Activated T-cell treated with anti-CD3 and anti-CD28 coated beads for 4 hours (primary cell): ENCODE measurements around the gene DICER1.
"Not testable (repeated sequence)": the region's sequence is repeated elsewhere in the genome, so short reads cannot be mapped to it uniquely, and the experiment has no call there.

Experiments used
- DNase-seq: peaks from one replicate; pipeline ENCODE4 v3.0.0-alpha.2; 2020

Gene DICER1

GRCh38 chr14:95183532-95184412 is 26.4 kb upstream of the DICER1 start:
- DNase-seq: no peak

GRCh38 chr14:95183082-95183481 is 25.8 kb upstream of the DICER1 start:
- DNase-seq: no peak

GRCh38 chr14:95182379-95182778 is 25.1 kb upstream of the DICER1 start:
- DNase-seq: no peak

GRCh38 chr14:95180966-95181741 is 23.8 kb upstream of the DICER1 start:
- DNase-seq: no peak

GRCh38 chr14:95175670-95176069 is 18.3 kb upstream of the DICER1 start:
- not testable (repeated sequence) for DNase-seq

- no peak for DNase-seq
These were observed 17.0 kb upstream of the DICER1 start for GRCh38 chr14:95174184-95174792.

GRCh38 chr14:95173518-95173917 is 16.2 kb upstream of the DICER1 start:
- no peak for DNase-seq

- DNase-seq: no peak
These were observed 9.8 kb upstream of the DICER1 start for GRCh38 chr14:95167177-95167576.

- DNase-seq: no peak
These were observed 8.2 kb upstream of the DICER1 start for GRCh38 chr14:95165517-95165916.

GRCh38 chr14:95164506-95164905 is 7.2 kb upstream of the DICER1 start:
- no peak for DNase-seq

GRCh38 chr14:95163666-95164065 is 6.3 kb upstream of the DICER1 start:
- no peak for DNase-seq

GRCh38 chr14:95163132-95163531 is 5.8 kb upstream of the DICER1 start:
- DNase-seq: no peak

- no peak for DNase-seq
These were observed 5.3 kb upstream of the DICER1 start for GRCh38 chr14:95162641-95163040.

- no peak for DNase-seq
These were observed 342 bp downstream of the DICER1 start for GRCh38 chr14:95157048-95157326.

- peak; percentile 11 for DNase-seq
These were observed 925 bp downstream of the DICER1 start for GRCh38 chr14:95156161-95157047.

GRCh38 chr14:95155045-95155444 is 2.3 kb downstream of the DICER1 start:
- DNase-seq: no peak

- DNase-seq: no peak
These were observed 3.5 kb downstream of the DICER1 start for GRCh38 chr14:95153866-95154265.

GRCh38 chr14:95151561-95151960 is 5.8 kb downstream of the DICER1 start:
- no peak for DNase-seq

- DNase-seq: no peak
These were observed 6.4 kb downstream of the DICER1 start for GRCh38 chr14:95150910-95151309.

GRCh38 chr14:95149441-95149840 is 7.9 kb downstream of the DICER1 start:
- no peak for DNase-seq

GRCh38 chr14:95147597-95147996 is 9.7 kb downstream of the DICER1 start:
- DNase-seq: no peak

- DNase-seq: no peak
These were observed 11.1 kb downstream of the DICER1 start for GRCh38 chr14:95146079-95146771.
